H9 (cell line): ENCODE data around the gene OLIG2. TPM values are rescaled to one million over a fixed set of nuclear protein-coding genes. Genes with fewer than 3 reads are reported as not detected.

Experiments
- DNase-seq: peaks from one replicate; pipeline ENCODE4 v3.0.0-alpha.2; 2017
- H2AFZ ChIP-seq: one replicate; pipeline ENCODE4 v1.6.1; 2013; ENCODE audit warnings: mild to moderate bottlenecking, low read length, control low read depth, moderate library complexity
- H2AK5ac ChIP-seq: 2 replicates; pipeline ENCODE4 v1.6.1; 2013; ENCODE audit warnings: low read length, control low read depth, mixed read lengths; ENCODE audit not compliant: insufficient read length
- H2BK120ac ChIP-seq: one replicate; pipeline ENCODE4 v1.6.1; 2013; ENCODE audit warnings: low read depth, mild to moderate bottlenecking, low read length, control low read depth, inconsistent platforms; ENCODE audit not compliant: poor library complexity, severe bottlenecking
- H2BK12ac ChIP-seq: 2 replicates; pipeline ENCODE4 v1.6.1; 2013; ENCODE audit warnings: low read length, control low read depth, mixed read lengths, low read depth; ENCODE audit not compliant: insufficient read length
- H2BK15ac ChIP-seq: 2 replicates; pipeline ENCODE4 v1.6.1; 2013; ENCODE audit warnings: low read depth, low read length, control low read depth
- H2BK20ac ChIP-seq: one replicate; pipeline ENCODE4 v1.6.1; 2013; ENCODE audit warnings: low read depth, mild to moderate bottlenecking, low read length, control low read depth, inconsistent platforms; ENCODE audit not compliant: poor library complexity, severe bottlenecking
- H2BK5ac ChIP-seq: 2 replicates; pipeline ENCODE4 v1.6.1; 2013; ENCODE audit warnings: low read length, control low read depth, mixed read lengths; ENCODE audit not compliant: insufficient read length
- H3K14ac ChIP-seq: 2 replicates; pipeline ENCODE4 v1.6.1; 2013; ENCODE audit warnings: low read length, control low read depth; ENCODE audit not compliant: insufficient read depth
- H3K18ac ChIP-seq: 2 replicates; pipeline ENCODE4 v1.6.1; 2013; ENCODE audit warnings: low read depth, mild to moderate bottlenecking, mixed read lengths, low read length, control low read depth; ENCODE audit not compliant: insufficient read length
- H3K23ac ChIP-seq: 2 replicates; pipeline ENCODE4 v1.6.1; 2013; ENCODE audit warnings: low read length, control low read depth, mixed read lengths, low read depth; ENCODE audit not compliant: insufficient read length
- H3K23me2 ChIP-seq: 2 replicates; pipeline ENCODE4 v1.6.1; 2013; ENCODE audit warnings: low read depth, mild to moderate bottlenecking, mixed read lengths, low read length, control low read depth; ENCODE audit not compliant: insufficient read length, poor library complexity, severe bottlenecking
- H3K27ac ChIP-seq: 2 replicates; pipeline ENCODE4 v1.5.1; 2013; ENCODE audit warnings: low read length, control low read depth, mixed read lengths, low read depth; ENCODE audit not compliant: insufficient read length
- H3K27me3 ChIP-seq: 2 replicates; pipeline ENCODE4 v1.6.1; 2013; ENCODE audit warnings: low read length, control low read depth, inconsistent platforms; ENCODE audit not compliant: insufficient read depth
- H3K4ac ChIP-seq: 2 replicates; pipeline ENCODE4 v1.6.1; 2013; ENCODE audit warnings: low read depth, mild to moderate bottlenecking, control low read depth, inconsistent platforms, low read length, moderate library complexity
- H3K4me1 ChIP-seq: 2 replicates; pipeline ENCODE4 v1.6.1; 2013; ENCODE audit warnings: low read length, control low read depth, inconsistent platforms; ENCODE audit not compliant: insufficient read depth
- H3K4me2 ChIP-seq: 2 replicates; pipeline ENCODE4 v1.6.1; 2013; ENCODE audit warnings: low read length, control low read depth, mixed read lengths; ENCODE audit not compliant: insufficient read length, insufficient read depth
- H3K56ac ChIP-seq: 2 replicates; pipeline ENCODE4 v1.6.1; 2013; ENCODE audit warnings: low read depth, mild to moderate bottlenecking, mixed read lengths, low read length, control low read depth; ENCODE audit not compliant: insufficient read length
- H3K79me1 ChIP-seq: 2 replicates; pipeline ENCODE4 v1.6.1; 2013; ENCODE audit warnings: low read depth, mild to moderate bottlenecking, moderate library complexity, low read length, control low read depth, inconsistent platforms; ENCODE audit not compliant: insufficient read depth, poor library complexity, severe bottlenecking
- H3K79me2 ChIP-seq: 2 replicates; pipeline ENCODE4 v1.6.1; 2013; ENCODE audit warnings: low read length, control low read depth, inconsistent platforms; ENCODE audit not compliant: insufficient read depth
- H3K9ac ChIP-seq: 2 replicates; pipeline ENCODE4 v1.6.1; 2013; ENCODE audit warnings: low read length, control low read depth, mixed read lengths; ENCODE audit not compliant: insufficient read length; ENCODE audit errors: extremely low read depth
- H3K9me3 ChIP-seq: one replicate; pipeline ENCODE4 v1.6.1; 2013; ENCODE audit warnings: low read depth, low read length, inconsistent platforms; ENCODE audit not compliant: control insufficient read depth
- H3T11ph ChIP-seq: one replicate; pipeline ENCODE4 v1.6.1; 2013; ENCODE audit warnings: mild to moderate bottlenecking, low read length, control low read depth, inconsistent platforms
- H4K20me1 ChIP-seq: one replicate; pipeline ENCODE4 v1.6.1; 2013; ENCODE audit not compliant: control insufficient read depth, insufficient read length, insufficient read depth
- H4K5ac ChIP-seq: 2 replicates; pipeline ENCODE4 v1.6.1; 2013; ENCODE audit warnings: low read depth, mild to moderate bottlenecking, mixed read lengths, low read length, control low read depth; ENCODE audit not compliant: insufficient read length
- H4K8ac ChIP-seq: replicated peaks from 2 replicates; pipeline ENCODE4 v1.6.1; 2013; ENCODE audit warnings: low read length, control low read depth, mixed read lengths, low read depth; ENCODE audit not compliant: insufficient read length
- H4K91ac ChIP-seq: 2 replicates; pipeline ENCODE4 v1.6.1; 2013; ENCODE audit warnings: low read depth, mild to moderate bottlenecking, moderate library complexity, mixed read lengths, low read length, control low read depth; ENCODE audit not compliant: insufficient read length
- H3K27ac Mint-ChIP-seq, 3 experiments: 2 replicates in 2 of 3; 3 replicates in 1 of 3; pipeline ENCODE4 v1.8.0; 2020 to 2021; ENCODE audit warnings: mixed read lengths in 3 of 3, mild to moderate bottlenecking in 1 of 3, moderate library complexity in 1 of 3
- H3K27me3 Mint-ChIP-seq: 2 replicates; pipeline ENCODE4 v1.8.0; 2021; ENCODE audit warnings: low read depth, mild to moderate bottlenecking, moderate library complexity, mixed read lengths
- H3K36me3 Mint-ChIP-seq, 3 experiments: 2 replicates in 2 of 3; 3 replicates in 1 of 3; pipeline ENCODE4 v1.8.0; 2020 to 2021; ENCODE audit warnings: low read depth in 3 of 3, mixed read lengths in 3 of 3; ENCODE audit not compliant: insufficient read depth in 1 of 3
- H3K4me1 Mint-ChIP-seq, 2 experiments: 2 replicates each; pipeline ENCODE4 v1.8.0; 2020; ENCODE audit warnings: mixed read lengths in 2 of 2
- H3K4me3 Mint-ChIP-seq, 2 experiments: 2 replicates in 1 of 2; 3 replicates in 1 of 2; pipeline ENCODE4 v1.8.0; 2020 to 2021; ENCODE audit warnings: mild to moderate bottlenecking in 2 of 2, mixed read lengths in 2 of 2, moderate library complexity in 1 of 2
- H3K9me3 Mint-ChIP-seq, 2 experiments: 2 replicates in 1 of 2; 3 replicates in 1 of 2; pipeline ENCODE4 v1.8.0; 2020; ENCODE audit warnings: mild to moderate bottlenecking in 2 of 2, mixed read lengths in 2 of 2, moderate library complexity in 1 of 2
- CTCF ChIP-seq: fragments of 200-600 bp; sonication (generic); conservative IDR thresholded peaks from 3 replicates; pipeline ENCODE4 v1.8.0; 2021; ENCODE audit warnings: antibody characterized with exemption, mild to moderate bottlenecking
- WGBS: extraction: QIAGEN DNeasy Blood & Tissue Kit; methylation state at CpG from one replicate; pipeline ENCODE4 v1.1.7; 2013; ENCODE audit warnings: missing lambda C conversion rate, low lambda C conversion rate, mixed read lengths; ENCODE audit not compliant: insufficient read length; ENCODE audit errors: extremely low coverage; 5-methylcytosine and 5-hydroxymethylcytosine counted together
- total RNA-seq: library from RNA; stranded (reverse); gene quantifications from 2 replicates; pipeline ENCODE4 v1.2.1, GENCODE V29; 2021

The OLIG2 gene
- total RNA-seq, 1 experiment from 2014 or later = 1.4 TPM

GRCh38 chr21:33008333-33009051, 17.2 kb upstream of the OLIG2 start:
- Histone ChIP-seq H3K4ac (no peak overlapping the region), H2BK20ac (no peak overlapping the region), H3T11ph (no peak overlapping the region), H3K27ac (no peak overlapping the region), H3K23me2 (no peaks in the 10 kb centered on the region), H2BK12ac (no peak overlapping the region), H3K4me1 (no peaks in the 10 kb centered on the region), H3K79me2 (no peaks in the 10 kb centered on the region), H3K79me1 (no peaks in the 10 kb centered on the region), H2BK15ac (no peak overlapping the region), H3K18ac (no peak overlapping the region), H2AFZ (no peak overlapping the region), H3K23ac (no peak overlapping the region), H3K4me2 (no peak overlapping the region), H4K20me1 (no peaks in the 10 kb centered on the region), H4K8ac (no peak overlapping the region), H2BK5ac (no peak overlapping the region), H3K14ac (no peak overlapping the region), H4K5ac (no peak overlapping the region), H2BK120ac (no peak overlapping the region), H3K9me3 (no peaks in the 10 kb centered on the region), H3K9ac (no peak overlapping the region), H4K91ac (no peak overlapping the region), H3K56ac (no peak overlapping the region), H3K27me3 (no peaks in the 10 kb centered on the region), H2AK5ac (no peak overlapping the region)
- no peak overlapping the region for H3K27ac Mint-ChIP-seq
- WGBS = no CpG with 5 or more reads among the region's 3 CpGs
- DNase-seq = no peak
- peaks cover 2 to 5% of the 10 kb centered on the region in 2 experiments; a peak in 3 of 5 replicates for H3K9me3 Mint-ChIP-seq
- H3K4me3 Mint-ChIP-seq = no peak overlapping the region
- peaks cover 23% of the 10 kb centered on the region for H3K27me3 Mint-ChIP-seq
- H3K4me1 Mint-ChIP-seq = peaks cover 11 to 12% of the 10 kb centered on the region in 2 experiments
- TF ChIP-seq CTCF = no peak
- peaks cover 0 to 1% (median 0%) of the 10 kb centered on the region in 3 experiments; a peak in 2 of 7 replicates for H3K36me3 Mint-ChIP-seq
